Glomerular endothelial cell (primary cell): ENCODE data around the gene RBMS3. TPM values are rescaled to one million over a fixed set of nuclear protein-coding genes. Genes with fewer than 3 reads are reported as not detected.
"Not testable (repeated sequence)": the region's sequence is repeated elsewhere in the genome, so short reads cannot be mapped to it uniquely, and the experiment has no call there.

ENCODE experiments used
- DNase-seq: peaks from one replicate; pipeline ENCODE4 v3.0.0-alpha.2; 2011; ENCODE audit warnings: low read depth, low spot score; ENCODE audit errors: extremely low read depth
- total RNA-seq: library from RNA; depleted of rRNA; stranded (reverse); fragments of >200 nt; gene quantifications from 2 replicates; pipeline ENCODE4 v1.2.3, GENCODE V29; 2015

Gene RBMS3
- total RNA-seq, 1 donor from 2014 or later, result 36.8 TPM

DNA sequence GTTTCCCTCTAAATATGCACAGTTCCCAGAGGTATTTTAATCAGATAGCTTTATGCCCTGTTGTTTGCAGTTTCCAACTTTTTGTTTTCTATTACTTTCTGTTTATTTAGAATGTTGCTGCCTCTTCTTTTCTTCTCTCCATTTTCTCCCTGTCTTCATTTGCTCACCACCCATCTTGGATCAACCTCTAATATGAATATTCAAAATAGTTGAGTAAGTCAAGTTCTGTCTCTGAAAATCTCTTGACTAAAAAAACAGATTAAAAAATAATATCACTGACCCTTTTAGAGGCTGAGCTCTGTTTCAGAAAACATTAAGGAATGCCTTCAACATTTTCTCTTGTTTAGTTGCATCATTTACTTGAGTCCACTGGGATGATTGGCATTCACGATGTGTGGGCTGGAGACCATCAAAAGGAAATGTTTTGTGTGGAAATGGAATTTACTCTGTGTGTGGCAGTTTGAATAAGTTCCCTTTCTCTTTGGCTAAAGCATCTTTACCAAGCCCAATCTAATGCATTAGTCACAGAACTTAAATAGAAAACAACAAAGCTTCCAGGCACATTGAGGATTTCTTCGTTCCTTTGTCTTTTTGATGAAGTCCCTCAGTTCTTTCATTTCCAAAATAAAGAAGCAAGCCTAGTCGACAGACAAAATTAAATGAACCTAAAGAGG, 691.6 kb downstream of the RBMS3 start:
- no peak for DNase-seq

DNA sequence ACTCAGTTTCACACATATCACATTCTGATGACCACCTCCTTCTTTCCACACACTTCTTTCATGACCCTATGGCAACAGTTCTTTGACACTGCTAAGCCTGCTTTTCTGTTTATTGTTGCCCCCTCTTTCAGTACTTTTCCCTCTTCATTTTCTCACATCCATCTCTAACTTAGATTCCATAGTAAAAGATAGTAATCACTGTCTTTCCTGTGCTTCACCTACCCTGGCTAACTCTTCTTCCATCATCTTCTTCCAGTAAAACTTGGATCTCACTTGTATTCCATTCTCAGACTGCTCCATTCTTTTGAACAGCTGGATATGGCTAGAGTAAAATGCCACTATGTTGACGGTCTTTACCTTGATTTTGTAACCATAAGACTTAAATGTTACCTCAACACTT, 692.9 kb downstream of the RBMS3 start:
- DNase-seq, result no peak

DNA sequence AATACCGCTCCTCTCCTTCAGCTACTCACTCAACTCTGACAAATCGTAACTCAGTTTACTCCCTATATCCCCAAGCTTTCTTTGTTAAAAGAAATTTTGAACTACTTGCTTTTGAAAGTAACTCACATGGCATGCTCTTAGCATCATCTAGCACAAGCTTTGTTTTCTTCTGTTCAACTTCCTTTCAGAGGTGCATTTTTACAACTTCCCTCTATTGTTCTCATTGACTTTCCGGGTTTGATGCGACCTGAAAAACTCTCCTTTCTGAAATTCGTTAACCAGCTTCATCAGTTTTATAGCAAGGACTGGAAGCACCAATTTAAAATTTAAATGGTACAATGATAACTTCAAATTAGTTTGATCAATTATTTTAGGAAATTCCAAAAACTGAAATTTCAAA, 696.0 kb downstream of the RBMS3 start:
- peak; percentile 14 for DNase-seq

DNA sequence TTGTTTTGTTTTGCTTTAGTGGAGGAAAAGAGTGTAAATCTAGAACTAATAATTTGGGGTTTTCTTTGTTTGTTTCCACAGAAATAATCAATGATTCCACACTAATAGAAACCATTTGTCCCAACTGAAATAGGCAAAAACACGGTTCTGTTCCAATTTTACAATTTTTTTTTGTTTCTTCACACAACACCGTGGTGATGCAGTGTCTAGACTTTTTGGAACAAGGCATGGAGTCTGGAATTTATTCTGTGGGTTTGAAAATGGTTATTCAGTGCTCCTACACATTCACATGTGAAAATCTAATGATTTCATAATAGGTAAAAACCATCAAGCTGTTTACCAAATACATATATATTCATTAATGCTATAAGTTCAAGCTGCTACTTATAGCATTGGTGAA, 696.5 kb downstream of the RBMS3 start:
- no peak for DNase-seq

DNA sequence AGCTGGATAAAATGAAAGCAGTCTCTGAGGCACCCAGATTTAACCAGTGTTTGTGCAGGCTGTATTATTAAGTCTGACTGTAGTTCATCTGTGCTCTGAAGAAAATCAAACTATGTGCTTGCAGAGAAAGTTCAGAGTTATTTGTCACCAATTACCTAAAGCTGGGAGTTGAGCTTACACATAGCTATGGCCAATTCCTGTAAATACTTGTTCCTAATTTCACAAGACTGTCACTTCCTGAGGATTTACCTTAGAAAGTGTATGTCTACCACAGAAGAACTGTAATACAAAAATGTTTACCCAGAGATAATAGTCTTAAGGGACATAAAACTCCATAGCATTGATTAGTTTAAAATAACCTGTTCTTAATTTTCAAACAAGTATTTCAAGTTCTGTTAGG, 697.2 kb downstream of the RBMS3 start:
- DNase-seq, result no peak

DNA sequence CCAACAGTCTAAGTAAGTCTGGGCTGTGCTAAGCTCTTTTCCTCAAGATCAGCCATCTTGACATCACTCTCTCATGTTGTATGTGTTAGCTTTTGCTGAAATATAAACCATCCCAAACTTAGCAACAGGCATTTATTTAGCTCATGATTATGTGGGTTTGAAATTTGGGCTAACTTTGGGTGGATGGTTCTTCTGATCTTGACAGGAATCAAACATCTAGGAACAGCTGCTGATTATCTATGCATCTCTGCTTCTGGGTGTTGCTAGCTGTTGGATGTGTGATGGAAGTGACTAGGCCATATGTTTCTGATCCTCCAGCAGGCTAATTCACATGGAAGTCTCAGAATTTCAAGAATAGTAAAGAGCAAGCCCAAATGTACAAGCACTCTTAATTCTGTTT, 710.3 kb downstream of the RBMS3 start:
- DNase-seq, result no peak

DNA sequence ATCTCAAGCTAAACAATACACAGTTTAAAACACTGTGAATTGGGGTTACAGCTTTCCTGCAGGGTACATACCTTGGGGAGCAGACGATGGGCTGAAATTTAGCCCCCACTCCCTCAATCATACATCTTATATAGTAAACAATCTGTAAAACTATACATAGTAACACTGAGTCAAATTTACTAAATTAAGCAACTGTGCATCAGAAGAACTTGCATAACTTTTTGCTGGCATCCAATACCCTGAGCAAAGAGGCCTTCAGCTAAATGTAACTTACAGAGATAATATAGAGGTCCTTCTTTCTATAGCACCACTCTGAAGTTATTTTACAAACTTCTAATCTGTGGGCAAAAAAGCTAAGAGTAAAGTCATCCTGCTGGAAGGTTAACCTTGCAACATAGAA, 721.9 kb downstream of the RBMS3 start:
- no peak for DNase-seq

DNA sequence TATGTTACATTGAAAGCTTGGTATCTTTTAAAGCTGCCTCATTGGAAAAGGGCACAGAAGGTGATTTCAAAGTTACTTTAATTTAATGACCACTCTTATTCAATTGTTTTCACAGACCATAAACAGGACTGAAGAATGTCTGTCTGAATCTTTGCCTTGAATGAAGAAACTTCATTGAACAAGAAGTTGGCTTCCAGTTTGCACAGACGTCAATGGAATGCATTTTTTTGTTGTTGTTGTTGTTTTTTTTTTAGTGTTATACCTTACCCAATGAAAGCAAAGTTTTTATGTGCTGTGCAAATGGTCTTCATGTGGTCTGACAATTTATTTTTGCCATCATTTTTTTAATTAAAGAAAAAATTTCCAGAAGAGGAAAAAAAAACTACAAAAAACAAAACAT, 722.9 kb downstream of the RBMS3 start:
- no peak for DNase-seq

DNA sequence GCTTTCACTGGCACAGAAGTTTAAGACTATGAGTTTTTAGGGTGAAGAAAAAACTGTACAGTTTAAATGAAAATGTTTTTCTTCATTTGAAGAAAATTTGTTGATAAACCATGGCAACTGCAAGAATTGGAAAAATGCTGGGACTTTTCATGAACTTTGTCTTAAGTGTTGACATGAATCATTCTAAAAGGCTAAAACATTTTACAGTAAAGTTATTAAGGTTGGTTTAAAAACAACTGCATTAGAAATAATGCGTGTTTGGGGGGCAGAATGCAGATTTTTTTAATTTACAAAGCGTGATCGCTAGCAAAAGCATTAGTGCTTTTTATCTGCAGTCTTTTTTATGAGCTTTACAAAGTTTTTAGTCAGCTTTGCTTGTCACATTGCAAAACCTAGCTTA, 723.6 kb downstream of the RBMS3 start:
- DNase-seq, result no peak

DNA sequence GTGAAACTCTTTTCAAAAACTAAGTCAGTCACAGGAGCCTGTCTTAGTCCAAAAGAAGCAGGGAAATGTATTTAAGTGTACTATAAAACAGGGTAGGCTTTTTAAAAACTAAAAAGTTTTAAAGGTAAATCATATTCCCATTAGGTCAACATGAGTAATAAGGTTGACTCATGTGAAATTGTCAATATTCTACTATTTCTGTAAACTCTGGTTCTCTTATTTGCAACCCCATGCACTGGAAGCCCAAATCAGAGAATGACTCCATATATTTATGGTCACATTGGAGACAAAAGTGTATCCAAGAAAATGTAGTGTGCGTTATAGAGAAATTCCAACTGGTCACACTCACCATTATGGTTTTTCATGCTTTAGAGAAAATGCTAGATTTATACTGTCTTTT, 725.2 kb downstream of the RBMS3 start:
- no peak for DNase-seq

DNA sequence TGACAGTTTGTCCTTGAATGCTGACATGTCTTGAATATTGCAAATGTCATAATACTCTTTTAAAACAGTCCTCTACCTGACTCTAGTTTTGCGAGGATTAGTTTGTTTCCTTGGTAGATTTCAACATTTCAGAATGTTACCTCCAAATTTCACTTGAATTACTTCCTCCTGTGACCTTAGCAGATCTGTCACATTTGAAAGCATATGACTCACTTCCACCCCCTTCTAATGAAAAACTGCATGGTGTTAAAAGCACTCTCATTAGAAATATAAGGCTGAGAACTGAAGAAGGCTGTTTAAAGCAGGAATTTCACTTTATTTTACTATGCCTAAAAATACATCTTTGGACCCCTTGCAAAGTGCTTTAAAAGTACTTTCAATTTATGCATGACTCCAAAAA, 726.8 kb downstream of the RBMS3 start:
- DNase-seq, result no peak

DNA sequence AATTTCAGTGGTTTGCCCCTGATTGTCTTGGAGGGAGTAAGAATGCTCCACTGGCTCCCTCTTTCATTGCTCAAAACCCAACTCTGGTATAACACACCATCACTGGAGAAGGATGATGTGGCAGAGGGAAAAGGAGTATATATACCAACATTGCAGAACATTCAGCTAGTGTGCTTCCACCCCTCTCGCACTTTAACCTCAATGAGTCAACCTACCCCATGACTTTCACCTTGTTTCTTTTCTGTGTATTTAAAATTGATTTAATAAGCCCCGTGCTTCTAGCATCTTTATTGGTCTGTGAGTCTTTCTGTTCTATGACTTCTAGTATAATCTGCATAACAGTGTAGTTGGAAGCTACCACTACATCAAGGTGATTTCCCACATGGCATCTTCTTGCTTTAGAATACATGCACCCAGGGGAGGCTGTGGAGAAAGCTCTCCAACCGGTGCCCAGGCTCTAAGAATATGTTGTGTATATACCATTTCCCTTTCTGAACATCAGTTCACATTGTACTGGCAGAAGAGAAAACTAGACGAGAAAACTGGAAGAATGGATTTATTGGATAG, 730.4 kb downstream of the RBMS3 start:
- DNase-seq, result no peak

DNA sequence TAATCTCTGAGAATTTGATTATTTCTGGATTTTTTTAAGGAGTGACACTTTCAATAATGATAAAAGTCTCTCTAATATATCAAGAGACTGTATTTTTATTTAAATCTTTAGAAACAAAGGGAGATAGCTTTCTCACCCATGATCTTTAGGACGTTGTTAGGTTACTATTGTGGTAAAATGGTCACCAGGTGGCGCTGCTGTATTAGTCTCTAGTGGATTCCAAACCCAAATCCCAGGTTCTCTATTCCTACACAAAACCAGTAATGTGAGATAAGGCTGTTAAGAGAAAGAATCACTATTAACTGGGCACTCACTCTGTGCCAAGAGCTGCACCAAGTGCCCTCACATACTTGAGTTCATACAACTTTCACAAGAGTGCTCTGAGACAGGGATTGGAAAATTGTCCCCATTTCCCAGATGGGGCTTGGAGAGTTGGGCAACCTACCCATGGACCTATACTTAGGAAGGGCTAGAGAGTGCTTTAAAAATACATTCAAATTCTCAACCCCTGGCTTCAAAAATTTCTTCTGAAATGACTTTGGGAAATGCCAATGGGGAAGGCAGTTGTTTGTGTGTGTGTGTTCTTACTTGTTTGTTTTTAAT, 732.2 kb downstream of the RBMS3 start:
- DNase-seq, result peak; percentile 74

DNA sequence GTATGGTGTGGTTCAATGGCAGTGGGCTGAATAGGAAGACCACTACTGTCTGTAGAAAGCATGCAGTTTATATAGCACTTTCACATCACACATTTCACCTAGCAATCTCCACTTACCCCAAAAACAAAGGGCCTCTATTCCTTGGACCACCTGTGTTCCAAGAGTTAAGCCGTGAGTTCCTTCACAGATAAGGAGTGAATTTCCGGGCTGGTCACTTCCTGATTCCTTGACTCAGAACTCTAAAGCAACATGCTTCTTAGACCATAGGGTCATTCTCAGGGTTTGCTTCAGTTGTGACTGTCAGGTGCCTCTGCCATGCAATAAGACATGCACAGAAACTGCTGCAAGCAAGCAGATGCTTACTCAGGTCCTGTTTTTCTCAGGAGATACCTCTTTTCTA, 737.0 kb downstream of the RBMS3 start:
- no peak for DNase-seq

DNA sequence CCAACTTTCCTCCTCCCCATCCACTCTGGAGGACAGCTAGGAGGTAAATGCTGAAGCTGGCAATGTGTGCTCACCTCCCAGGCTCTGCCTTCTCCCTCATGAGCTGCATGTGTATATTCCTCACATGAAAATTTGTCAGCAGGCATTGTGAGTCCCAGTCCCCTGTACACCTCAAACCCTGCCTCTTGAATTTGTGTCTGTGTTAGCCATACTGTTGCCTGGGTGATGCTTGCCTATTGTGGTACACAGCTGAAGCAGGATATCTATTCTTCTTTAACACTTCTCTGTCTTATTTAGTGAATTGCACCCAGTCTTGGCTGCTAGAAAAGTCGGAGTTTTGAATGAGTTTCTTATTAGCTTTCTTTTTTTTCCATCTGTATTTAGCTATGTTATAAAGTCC, 739.5 kb downstream of the RBMS3 start:
- DNase-seq, result no peak

DNA sequence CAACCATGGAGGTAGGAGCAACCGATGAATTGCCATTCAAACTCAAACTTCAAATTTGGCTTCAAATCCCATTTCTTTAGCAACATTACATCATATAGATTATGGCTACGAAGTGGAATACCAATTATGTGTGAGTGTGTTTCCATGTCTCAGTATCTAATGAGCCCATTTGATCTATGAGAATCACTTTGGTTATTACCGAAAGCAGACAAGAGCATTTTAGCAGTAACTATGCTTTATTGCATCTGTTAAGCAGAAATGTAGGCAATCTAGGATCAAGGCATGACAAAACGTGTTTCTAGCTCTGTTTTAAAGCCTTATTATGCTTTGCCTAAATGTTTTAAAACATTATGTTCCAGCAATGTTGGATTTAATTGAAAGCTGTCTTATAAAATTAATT, 743.6 kb downstream of the RBMS3 start:
- no peak for DNase-seq

DNA sequence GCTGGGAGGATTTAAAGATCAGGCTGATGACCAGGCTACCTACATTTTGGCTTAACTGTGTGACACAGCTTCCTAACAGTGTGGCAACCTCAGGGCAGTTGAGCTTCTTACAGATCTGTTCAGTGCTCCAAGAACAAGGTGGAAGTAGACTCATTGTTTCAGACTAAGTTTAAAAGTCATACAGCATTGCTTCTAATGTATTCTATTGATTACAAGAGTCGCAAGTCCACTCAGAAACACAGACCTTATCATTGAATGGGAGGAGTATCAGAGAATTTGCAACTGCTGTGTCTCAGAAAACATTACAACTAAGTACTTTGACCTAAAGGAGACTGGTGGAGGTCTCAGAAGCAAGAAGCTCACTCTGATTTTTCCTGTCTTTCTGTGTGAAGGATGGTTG, 746.0 kb downstream of the RBMS3 start:
- DNase-seq, result no peak

DNA sequence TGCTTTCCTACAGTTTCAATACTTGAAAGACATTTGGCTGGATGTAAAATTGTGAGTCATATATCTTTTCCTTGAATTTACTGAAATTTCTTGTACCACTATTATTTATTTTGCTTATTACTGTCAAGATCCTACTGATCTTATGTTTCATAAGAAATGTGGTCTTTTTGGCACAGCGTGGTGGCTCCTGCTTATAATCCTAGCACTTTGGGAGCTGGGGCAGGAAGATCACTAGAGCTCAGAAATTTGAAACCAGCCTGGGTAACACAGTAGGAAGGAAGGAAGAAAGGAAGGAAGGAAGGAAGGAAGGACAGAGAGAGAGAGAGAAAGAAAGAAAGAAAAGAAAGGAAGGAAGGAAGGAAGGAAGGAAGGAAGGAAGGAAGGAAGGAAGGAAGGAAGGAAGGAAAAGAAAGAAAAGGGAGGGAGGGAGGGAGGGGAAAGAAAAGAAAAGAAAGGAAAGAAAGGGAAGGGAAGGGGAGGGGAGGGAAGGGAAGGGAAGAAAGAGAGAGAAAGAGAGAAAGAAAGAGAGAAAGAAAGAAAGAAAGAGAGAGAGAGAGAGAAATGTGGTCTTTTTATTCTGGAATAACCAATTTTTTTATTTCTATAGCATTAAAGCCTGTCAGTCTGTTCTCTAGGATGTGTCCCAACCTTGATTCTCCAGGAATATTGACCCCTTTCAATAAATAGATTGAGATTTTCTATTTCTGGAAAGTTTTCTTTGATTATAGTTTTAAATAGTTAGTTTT, 753.5 kb downstream of the RBMS3 start:
- DNase-seq, result no peak

DNA sequence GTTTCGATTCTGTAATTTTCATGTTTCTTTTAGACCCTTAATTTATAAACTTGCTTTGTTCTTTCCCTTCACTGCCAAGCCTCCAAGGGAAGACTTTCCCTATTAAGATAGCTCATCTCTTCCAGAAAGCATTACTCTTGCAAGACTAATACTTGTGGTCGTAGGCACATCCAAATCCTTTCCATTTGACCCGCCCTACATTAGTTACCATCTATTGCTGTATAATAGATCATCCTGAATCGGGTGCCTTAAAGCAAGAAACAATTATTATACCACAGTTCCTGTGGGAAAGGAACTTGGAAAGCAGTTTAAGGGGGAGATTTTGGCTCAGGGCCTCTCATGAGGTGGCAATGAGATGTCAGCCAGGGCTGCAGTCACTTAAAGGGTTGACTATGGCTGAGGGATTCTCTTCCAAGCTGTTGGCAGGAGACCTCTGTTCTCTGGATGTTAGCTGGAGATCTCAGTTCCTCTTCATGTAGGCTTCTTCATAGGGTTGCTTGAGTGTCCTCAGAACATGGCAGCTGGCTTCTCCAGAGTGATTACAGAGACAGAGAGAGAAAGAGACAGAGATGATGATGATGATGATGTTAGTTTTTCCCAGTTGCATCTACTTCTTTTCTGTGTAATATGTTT, 755.2 kb downstream of the RBMS3 start:
- no peak for DNase-seq

DNA sequence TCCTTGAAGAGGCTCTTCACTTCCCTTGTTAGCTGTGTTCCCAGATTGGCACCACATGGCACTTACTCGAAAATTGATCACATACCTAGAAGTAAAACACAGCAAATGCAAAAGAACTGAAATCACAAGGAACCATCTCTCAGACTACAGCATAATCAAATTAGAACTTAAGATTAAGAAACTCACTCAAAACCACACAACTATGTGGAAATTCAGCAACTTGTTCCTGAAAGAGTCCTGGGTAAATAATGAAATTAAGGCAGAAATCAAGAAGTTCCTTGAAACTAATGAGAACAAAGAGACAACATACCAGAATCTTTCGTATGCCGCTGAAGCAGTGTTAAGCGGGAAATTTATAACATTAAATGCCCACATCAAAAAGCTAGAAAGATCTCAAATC, 759.3 kb downstream of the RBMS3 start:
- no peak for DNase-seq

DNA sequence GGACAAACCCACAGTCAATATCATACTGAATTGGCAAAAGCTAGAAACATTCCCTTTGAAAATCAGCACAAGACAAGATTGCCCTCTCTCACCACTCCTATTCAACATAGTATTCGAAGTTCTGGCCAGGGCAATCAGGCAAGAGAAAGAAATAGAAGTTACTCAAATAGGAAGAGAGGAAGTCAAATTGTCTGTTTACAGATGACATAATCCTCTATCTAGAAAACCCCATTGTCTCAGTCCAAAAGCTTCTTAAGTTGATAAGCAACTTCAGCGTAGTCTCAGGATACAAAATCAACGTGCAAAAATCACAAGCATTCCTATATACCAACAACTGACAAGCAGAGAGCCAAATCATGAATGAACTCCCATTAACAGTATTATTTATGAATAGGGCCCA, 760.6 kb downstream of the RBMS3 start:
- not testable (repeated sequence) for DNase-seq
